Neutrophil (primary cell): ENCODE results near the gene SSC5D.

Experiments
- H3K27ac ChIP-seq: fragments of 200-600 bp; sonication (generic); 2 replicates; pipeline ENCODE4 v1.5.1; 2016; ENCODE audit warnings: mild to moderate bottlenecking, moderate library complexity
- H3K27me3 ChIP-seq: fragments of 200-600 bp; sonication (generic); 2 replicates; pipeline ENCODE4 v1.6.0; 2016; ENCODE audit warnings: mild to moderate bottlenecking
- H3K36me3 ChIP-seq: fragments of 200-600 bp; sonication (generic); 2 replicates; pipeline ENCODE4 v1.5.1; 2017
- H3K4me1 ChIP-seq, 2 experiments: fragments of 200-600 bp in 1 of 2; sonication (generic) in 1 of 2; 1 replicate in 1 of 2; 2 replicates in 1 of 2; pipeline versions ENCODE4 v1.5.1 to v1.6.1; 2013 to 2016; ENCODE audit warnings: low read depth in 1 of 2, low read length in 1 of 2, mild to moderate bottlenecking in 1 of 2, moderate library complexity in 1 of 2; ENCODE audit not compliant: control insufficient read depth in 1 of 2, insufficient read depth in 1 of 2
- H3K4me3 ChIP-seq, 2 experiments: fragments of 200-600 bp in 1 of 2; sonication (generic) in 1 of 2; 1 replicate in 1 of 2; 2 replicates in 1 of 2; pipeline ENCODE4 v1.5.1; 2013 to 2016; ENCODE audit warnings: low read depth in 1 of 2, low read length in 1 of 2, mild to moderate bottlenecking in 1 of 2, moderate library complexity in 1 of 2
- H3K9me3 ChIP-seq: fragments of 200-600 bp; sonication (generic); 2 replicates; pipeline ENCODE4 v1.5.1; 2016
- TF ChIP-seq, protein P1 (sequence below): fragments of 200-600 bp; sonication (generic); IDR thresholded peaks from 2 replicates; pipeline ENCODE4 v1.5.1; 2016; ENCODE audit warnings: antibody characterized with exemption

The SSC5D gene

GRCh38 chr19:55489711-55490477 lies 1.7 kb downstream of the SSC5D start:
- peaks cover 95% of the 10 kb centered on the region for H3K27me3 ChIP-seq
- H3K36me3 ChIP-seq: no peaks in the 10 kb centered on the region
- TF ChIP-seq, protein P1, sequence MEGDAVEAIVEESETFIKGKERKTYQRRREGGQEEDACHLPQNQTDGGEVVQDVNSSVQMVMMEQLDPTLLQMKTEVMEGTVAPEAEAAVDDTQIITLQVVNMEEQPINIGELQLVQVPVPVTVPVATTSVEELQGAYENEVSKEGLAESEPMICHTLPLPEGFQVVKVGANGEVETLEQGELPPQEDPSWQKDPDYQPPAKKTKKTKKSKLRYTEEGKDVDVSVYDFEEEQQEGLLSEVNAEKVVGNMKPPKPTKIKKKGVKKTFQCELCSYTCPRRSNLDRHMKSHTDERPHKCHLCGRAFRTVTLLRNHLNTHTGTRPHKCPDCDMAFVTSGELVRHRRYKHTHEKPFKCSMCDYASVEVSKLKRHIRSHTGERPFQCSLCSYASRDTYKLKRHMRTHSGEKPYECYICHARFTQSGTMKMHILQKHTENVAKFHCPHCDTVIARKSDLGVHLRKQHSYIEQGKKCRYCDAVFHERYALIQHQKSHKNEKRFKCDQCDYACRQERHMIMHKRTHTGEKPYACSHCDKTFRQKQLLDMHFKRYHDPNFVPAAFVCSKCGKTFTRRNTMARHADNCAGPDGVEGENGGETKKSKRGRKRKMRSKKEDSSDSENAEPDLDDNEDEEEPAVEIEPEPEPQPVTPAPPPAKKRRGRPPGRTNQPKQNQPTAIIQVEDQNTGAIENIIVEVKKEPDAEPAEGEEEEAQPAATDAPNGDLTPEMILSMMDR: no peak
- H3K4me1 ChIP-seq: peaks cover under 1 to 2% of the 10 kb centered on the region in 2 experiments
- no peak overlapping the region for H3K27ac ChIP-seq
- H3K9me3 ChIP-seq: no peaks in the 10 kb centered on the region
- no peak overlapping the region for H3K4me3 ChIP-seq

GRCh38 chr19:55490478-55491432 lies 2.5 kb downstream of the SSC5D start:
- TF ChIP-seq, protein P1: no peak
- H3K36me3 ChIP-seq: no peaks in the 10 kb centered on the region
- H3K27ac ChIP-seq: no peak overlapping the region
- no peaks in the 10 kb centered on the region for H3K9me3 ChIP-seq
- peaks cover 86% of the 10 kb centered on the region for H3K27me3 ChIP-seq
- H3K4me3 ChIP-seq: no peak overlapping the region
- H3K4me1 ChIP-seq: no peaks in the 10 kb centered on the region

- no peaks in the 10 kb centered on the region for H3K4me1 ChIP-seq
These were observed 3.5 kb downstream of the SSC5D start for GRCh38 chr19:55491546-55492360.

DNA sequence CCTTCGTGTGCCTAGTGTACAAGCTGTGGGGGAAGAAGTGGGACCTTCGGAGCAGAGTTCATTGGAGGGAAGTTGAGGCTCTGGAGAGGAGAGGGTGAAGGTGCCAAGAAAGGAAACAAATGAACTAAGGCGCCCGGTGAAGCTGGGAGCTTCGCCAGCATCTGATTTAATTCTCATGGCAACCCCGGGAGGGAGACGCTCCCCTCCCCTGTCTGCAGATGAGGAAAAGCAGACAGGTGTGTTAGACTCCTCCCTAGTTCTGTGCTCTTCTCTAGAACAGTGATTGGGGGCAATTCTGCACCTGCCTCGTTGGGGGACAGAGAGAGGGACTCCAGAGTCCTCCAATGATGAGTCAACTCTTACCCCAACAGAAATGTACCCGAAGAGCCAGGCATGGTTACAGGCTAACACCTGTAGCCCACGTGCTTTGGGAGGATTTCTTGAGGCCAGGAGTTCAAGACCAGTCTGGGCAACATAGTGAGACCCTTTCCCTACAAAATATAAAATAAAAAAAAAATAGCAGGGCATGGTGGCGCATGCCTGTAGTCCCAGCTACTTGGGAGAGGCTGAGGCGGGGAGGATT lies 4.2 kb downstream of the SSC5D start:
- peaks cover 69% of the 10 kb centered on the region for H3K27me3 ChIP-seq
- H3K27ac ChIP-seq: no peak overlapping the region
- TF ChIP-seq, protein P1: no peak
- H3K4me1 ChIP-seq: no peaks in the 10 kb centered on the region
- H3K36me3 ChIP-seq: no peaks in the 10 kb centered on the region
- no peaks in the 10 kb centered on the region for H3K9me3 ChIP-seq
- no peak overlapping the region for H3K4me3 ChIP-seq

More at GRCh38 chr19:55491546-55492360, 3.5 kb downstream of the SSC5D start:
- no peak overlapping the region for H3K4me3 ChIP-seq
- H3K36me3 ChIP-seq: no peaks in the 10 kb centered on the region
- no peak overlapping the region for H3K27ac ChIP-seq
- TF ChIP-seq, protein P1: no peak
- H3K9me3 ChIP-seq: no peaks in the 10 kb centered on the region
- H3K27me3 ChIP-seq: peaks cover 76% of the 10 kb centered on the region
